GM23248 (cell line): ENCODE results near the gene CCDC18.

Source experiments
- EZH2 ChIP-seq: fragments of 200-600 bp; sonication (generic); IDR thresholded peaks from 2 replicates; pipeline ENCODE4 v1.6.1; 2018; ENCODE audit warnings: antibody characterized with exemption, mild to moderate bottlenecking; ENCODE audit not compliant: insufficient read depth, poor library complexity, severe bottlenecking
- EZH2phosphoT487 ChIP-seq: fragments of 200-600 bp; sonication (generic); IDR thresholded peaks from 2 replicates; pipeline ENCODE4 v1.6.1; 2018; ENCODE audit warnings: antibody characterized with exemption, moderate library complexity, mild to moderate bottlenecking, low read depth; ENCODE audit not compliant: insufficient read depth

DNA sequence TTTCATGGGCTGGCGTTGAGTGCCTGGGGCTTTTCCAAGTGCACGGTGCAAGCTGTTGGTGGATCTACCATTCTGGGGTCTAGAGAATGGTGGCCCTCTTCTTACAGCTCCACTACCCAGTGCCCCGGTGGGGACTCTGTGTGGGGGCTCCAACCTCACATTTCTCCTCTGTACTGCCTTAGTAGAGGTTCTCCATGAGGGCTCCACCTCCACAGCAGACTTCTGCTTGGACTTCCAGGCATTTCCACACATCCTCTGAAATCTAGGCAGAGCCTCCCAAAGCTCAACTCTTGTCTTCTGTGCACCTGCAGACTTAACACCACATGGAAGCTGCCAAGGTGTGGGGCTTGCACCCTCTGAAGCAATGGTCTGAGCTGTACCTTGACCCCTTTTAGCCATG lies 82.1 kb downstream of the CCDC18 start:
- TF ChIP-seq EZH2 (no peak), EZH2phosphoT487 (no peak)
